ENCODE results near the gene TMEM106C. TPM values are rescaled to one million over a fixed set of nuclear protein-coding genes. Genes with fewer than 3 reads are reported as not detected.

The TMEM106C gene
- polyA plus RNA-seq, 1 experiment = 93.7 TPM

GRCh38 chr12:47993491-47993890 lies 30.1 kb downstream of the TMEM106C start:
- ChIA-PET POLR2A (no interaction called here), CTCF (no interaction called here)
- DNase-seq (ENCODE audit: low read depth, low spot score) = no peak
- Histone ChIP-seq H3K27me3 (ENCODE audit: control insufficient read depth, insufficient read depth, low read length) (peaks cover 63% of the 10 kb centered on the region), H3K27ac (ENCODE audit: low read depth, low read length) (no peak overlapping the region), H3K9me3 (ENCODE audit: control insufficient read depth, insufficient read depth, low read length) (no peaks in the 10 kb centered on the region; the same call in 1 of the 2 replicates), H3K4me3 (ENCODE audit: low read depth, low read length) (no peak overlapping the region)
- no peak for TF ChIP-seq CTCF (IDR thresholded peaks at IDR 0.05; ENCODE audit: low read depth, low read length)

- no peaks in the 10 kb centered on the region; the same call in 1 of the 2 replicates for H3K9me3 ChIP-seq (ENCODE audit: control insufficient read depth, insufficient read depth, low read length)
- H3K27ac ChIP-seq (ENCODE audit: low read depth, low read length) = no peak overlapping the region
- ChIA-PET CTCF (interaction anchor here (0.6 to 1.3 kb wide), 3 partner anchors 19 to 622 kb away, joined by 3 to 10 read pairs (median 3); no protein-coding TSS in a partner anchor), POLR2A (no interaction called here)
- peaks cover 86% of the 10 kb centered on the region for H3K27me3 ChIP-seq (ENCODE audit: control insufficient read depth, insufficient read depth, low read length)
- TF ChIP-seq CTCF (IDR thresholded peaks at IDR 0.05; ENCODE audit: low read depth, low read length) = no peak
- DNase-seq (ENCODE audit: low read depth, low spot score) = peak; percentile 48
- H3K4me3 ChIP-seq (ENCODE audit: low read depth, low read length) = no peak overlapping the region
Observed at GRCh38 chr12:47995981-47996401, 32.6 kb downstream of the TMEM106C start.

- Histone ChIP-seq H3K27ac (ENCODE audit: low read depth, low read length) (no peak overlapping the region), H3K4me3 (ENCODE audit: low read depth, low read length) (no peak overlapping the region), H3K9me3 (ENCODE audit: control insufficient read depth, insufficient read depth, low read length) (no peaks in the 10 kb centered on the region; the same call in none of the 2 replicates), H3K27me3 (ENCODE audit: control insufficient read depth, insufficient read depth, low read length) (peaks cover 86% of the 10 kb centered on the region)
- POLR2A ChIA-PET = no interaction called here
- no peak for DNase-seq (ENCODE audit: low read depth, low spot score)
- CTCF ChIA-PET = no interaction called here
- TF ChIP-seq CTCF (IDR thresholded peaks at IDR 0.05; ENCODE audit: low read depth, low read length) = no peak
Observed at GRCh38 chr12:47997321-47997720, 33.9 kb downstream of the TMEM106C start.

- Histone ChIP-seq H3K4me3 (ENCODE audit: low read depth, low read length) (no peak overlapping the region), H3K9me3 (ENCODE audit: control insufficient read depth, insufficient read depth, low read length) (no peaks in the 10 kb centered on the region; the same call in 1 of the 2 replicates), H3K27me3 (ENCODE audit: control insufficient read depth, insufficient read depth, low read length) (peaks cover 92% of the 10 kb centered on the region), H3K27ac (ENCODE audit: low read depth, low read length) (no peak overlapping the region)
- TF ChIP-seq CTCF (IDR thresholded peaks at IDR 0.05; ENCODE audit: low read depth, low read length) = no peak
- DNase-seq (ENCODE audit: low read depth, low spot score) = no peak
- POLR2A ChIA-PET = no interaction called here
- CTCF ChIA-PET = interaction anchor here (1.1 to 1.4 kb wide), 2 partner anchors 9 to 36 kb away, joined by 3 to 4 read pairs; partner anchors contain the start of gene TMEM106C
Observed at GRCh38 chr12:47999816-48000215, 36.4 kb downstream of the TMEM106C start.

- H3K27me3 ChIP-seq (ENCODE audit: control insufficient read depth, insufficient read depth, low read length) = peaks cover 93% of the 10 kb centered on the region
- no peak for DNase-seq (ENCODE audit: low read depth, low spot score)
- H3K9me3 ChIP-seq (ENCODE audit: control insufficient read depth, insufficient read depth, low read length) = no peaks in the 10 kb centered on the region; the same call in 1 of the 2 replicates
- no peak overlapping the region for H3K27ac ChIP-seq (ENCODE audit: low read depth, low read length)
- CTCF ChIA-PET = interaction anchor here (0.6 to 1.4 kb wide), 3 partner anchors 10 to 38 kb away, joined by 3 to 4 read pairs (median 3); partner anchors contain the start of gene TMEM106C
- TF ChIP-seq CTCF (IDR thresholded peaks at IDR 0.05; ENCODE audit: low read depth, low read length) = no peak; the same call in 1 of the 2 replicates
- POLR2A ChIA-PET = no interaction called here
- peak overlapping the region; percentile 58 for H3K4me3 ChIP-seq (ENCODE audit: low read depth, low read length)
Observed at GRCh38 chr12:48000878-48001504, 37.6 kb downstream of the TMEM106C start.

Data from AG04450 (cell line).